Esophagus squamous epithelium (tissue), 5 donors: ENCODE results near the gene BRIP1. TPM values are rescaled to one million over a fixed set of nuclear protein-coding genes. Genes with fewer than 3 reads are reported as not detected.
"Not testable (repeated sequence)": the region's sequence is repeated elsewhere in the genome, so short reads cannot be mapped to it uniquely, and the experiment has no call there.

Experiments used
- DNase-seq: peaks from one replicate; lab custom pipeline; 2025; lab: John Stamatoyannopoulos, UW
- H3K27ac ChIP-seq, 4 donors: fragments of 200-600 bp; sonication (generic); one replicate each; pipeline ENCODE4 v1.5.1; 2016 to 2019; ENCODE audit warnings: mild to moderate bottlenecking in 1 of 4
- H3K27me3 ChIP-seq, 4 donors: fragments of 200-600 bp; sonication (generic); 1 replicate in 3 of 4; 2 replicates in 1 of 4; pipeline versions ENCODE4 v1.5.1 to v1.6.0; 2017 to 2021; ENCODE audit warnings: antibody characterized with exemption in 1 of 4
- H3K36me3 ChIP-seq, 3 donors: fragments of 200-600 bp; sonication (generic); one replicate each; pipeline ENCODE4 v1.5.1; 2016 to 2019
- H3K4me1 ChIP-seq, 3 donors: fragments of 200-600 bp; sonication (generic); one replicate each; pipeline ENCODE4 v1.5.1; 2017 to 2019
- H3K4me3 ChIP-seq, 4 donors: fragments of 200-600 bp; sonication (generic); 1 replicate in 3 of 4; 2 replicates in 1 of 4; pipeline ENCODE4 v1.5.1; 2016 to 2019; ENCODE audit warnings: mild to moderate bottlenecking in 2 of 4, moderate library complexity in 1 of 4
- H3K9me3 ChIP-seq, 3 donors: fragments of 200-600 bp; sonication (generic); one replicate each; pipeline ENCODE4 v1.5.1; 2016 to 2019
- POLR2A ChIP-seq, 4 donors: fragments of 450-650 bp; IDR thresholded peaks; one replicate each; pipeline ENCODE4 v1.6.1; 2017; ENCODE audit warnings: antibody characterized with exemption in 4 of 4, mild to moderate bottlenecking in 4 of 4, moderate library complexity in 3 of 4
- WGBS, 2 donors: methylation state at CpG; one replicate each; pipeline ENCODE4 v1.1.5; 2018; 5-methylcytosine and 5-hydroxymethylcytosine counted together
- intact Hi-C: fragments of 100-400 bp; cut with DNase I; formaldehyde crosslinking; loops from one replicate; pipeline ENCODE4 v1.15.0; 2022
- total RNA-seq, 4 donors: library from RNA; depleted of rRNA; stranded (reverse); fragments of >200 nt; gene quantifications; one replicate each; pipeline ENCODE4 v1.1.0, GENCODE V29; 2016
- TF ChIP-seq, protein P1 (sequence below), 6 experiments: fragments of 450-650 bp in 4 of 6; fragments of 200-600 bp in 2 of 6; sonication (generic) in 2 of 6; IDR thresholded peaks; one replicate each; pipeline ENCODE4 v1.5.1; 2016 to 2019; ENCODE audit warnings: antibody characterized with exemption in 6 of 6, mild to moderate bottlenecking in 4 of 6, moderate library complexity in 4 of 6
- donor health status: DM: yes; HTN: yes; CAD: no.

The BRIP1 gene
- total RNA-seq, 4 donors from 2014 or later: 1.6 to 7.0 (median 3.2) TPM

DNA sequence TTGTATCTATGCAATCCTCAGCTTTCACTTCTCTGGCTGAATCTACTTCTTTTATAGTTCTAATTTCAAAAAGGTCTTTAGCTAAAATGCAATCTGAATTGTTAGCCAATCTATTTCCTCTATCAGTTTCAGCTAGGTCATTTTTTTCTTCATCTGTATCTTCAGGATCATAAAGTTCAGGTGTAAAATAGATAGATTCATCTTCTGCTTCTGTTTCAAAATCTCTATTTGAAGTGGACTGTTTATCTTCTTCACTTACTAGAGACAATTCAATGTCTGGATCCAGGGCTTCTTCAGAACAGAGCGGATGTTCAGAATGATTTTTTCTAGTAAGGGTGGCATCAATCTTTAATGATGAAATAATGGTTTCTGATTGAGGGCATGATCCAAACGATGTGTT is 179.9 kb downstream of the BRIP1 start:
- intact Hi-C loops: no loop called here
- no peak for DNase-seq
- Histone ChIP-seq H3K4me1 (no peaks in the 10 kb centered on the region), H3K36me3 (no peaks in the 10 kb centered on the region), H3K9me3 (no peaks in the 10 kb centered on the region), H3K27ac (no peak overlapping the region), H3K4me3 (no peak overlapping the region), H3K27me3 (no peaks in the 10 kb centered on the region)
- TF ChIP-seq POLR2A (IDR thresholded peaks at IDR 0.05): no peak
- TF ChIP-seq, protein P1, sequence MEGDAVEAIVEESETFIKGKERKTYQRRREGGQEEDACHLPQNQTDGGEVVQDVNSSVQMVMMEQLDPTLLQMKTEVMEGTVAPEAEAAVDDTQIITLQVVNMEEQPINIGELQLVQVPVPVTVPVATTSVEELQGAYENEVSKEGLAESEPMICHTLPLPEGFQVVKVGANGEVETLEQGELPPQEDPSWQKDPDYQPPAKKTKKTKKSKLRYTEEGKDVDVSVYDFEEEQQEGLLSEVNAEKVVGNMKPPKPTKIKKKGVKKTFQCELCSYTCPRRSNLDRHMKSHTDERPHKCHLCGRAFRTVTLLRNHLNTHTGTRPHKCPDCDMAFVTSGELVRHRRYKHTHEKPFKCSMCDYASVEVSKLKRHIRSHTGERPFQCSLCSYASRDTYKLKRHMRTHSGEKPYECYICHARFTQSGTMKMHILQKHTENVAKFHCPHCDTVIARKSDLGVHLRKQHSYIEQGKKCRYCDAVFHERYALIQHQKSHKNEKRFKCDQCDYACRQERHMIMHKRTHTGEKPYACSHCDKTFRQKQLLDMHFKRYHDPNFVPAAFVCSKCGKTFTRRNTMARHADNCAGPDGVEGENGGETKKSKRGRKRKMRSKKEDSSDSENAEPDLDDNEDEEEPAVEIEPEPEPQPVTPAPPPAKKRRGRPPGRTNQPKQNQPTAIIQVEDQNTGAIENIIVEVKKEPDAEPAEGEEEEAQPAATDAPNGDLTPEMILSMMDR (IDR thresholded peaks at IDR 0.05): no peak
- 94 to 100% methylated on average over 2 of the region's 2 CpGs for WGBS, 2 donors

DNA sequence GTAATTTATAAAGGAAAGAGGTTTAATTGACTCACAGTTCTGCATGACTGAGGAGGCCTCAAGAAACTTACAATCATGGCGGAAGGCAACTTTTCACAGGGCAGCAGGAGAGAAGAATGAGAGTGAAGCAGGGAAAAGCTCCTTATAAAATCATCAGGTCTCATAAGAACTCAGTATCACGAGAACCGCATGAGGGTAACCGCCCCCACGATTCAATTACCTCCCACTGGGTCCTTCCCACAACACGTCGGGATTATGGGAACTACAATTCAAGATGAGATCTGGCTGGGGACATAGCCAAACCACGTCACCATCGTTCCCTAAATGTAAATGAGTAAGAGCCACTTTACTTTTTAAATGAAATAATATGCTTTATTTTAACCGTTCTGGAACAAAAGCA is 182.4 kb downstream of the BRIP1 start:
- Histone ChIP-seq H3K4me3 (no peak overlapping the region), H3K36me3 (no peaks in the 10 kb centered on the region), H3K4me1 (no peaks in the 10 kb centered on the region), H3K27me3 (no peaks in the 10 kb centered on the region), H3K27ac (no peak overlapping the region), H3K9me3 (no peaks in the 10 kb centered on the region)
- intact Hi-C loops: no loop called here
- TF ChIP-seq, protein P1 (IDR thresholded peaks at IDR 0.05): no peak
- no peak for TF ChIP-seq POLR2A (IDR thresholded peaks at IDR 0.05)
- DNase-seq: no peak
- WGBS, 2 donors: 94 to 96% methylated on average over 10 of the region's 10 CpGs

DNA sequence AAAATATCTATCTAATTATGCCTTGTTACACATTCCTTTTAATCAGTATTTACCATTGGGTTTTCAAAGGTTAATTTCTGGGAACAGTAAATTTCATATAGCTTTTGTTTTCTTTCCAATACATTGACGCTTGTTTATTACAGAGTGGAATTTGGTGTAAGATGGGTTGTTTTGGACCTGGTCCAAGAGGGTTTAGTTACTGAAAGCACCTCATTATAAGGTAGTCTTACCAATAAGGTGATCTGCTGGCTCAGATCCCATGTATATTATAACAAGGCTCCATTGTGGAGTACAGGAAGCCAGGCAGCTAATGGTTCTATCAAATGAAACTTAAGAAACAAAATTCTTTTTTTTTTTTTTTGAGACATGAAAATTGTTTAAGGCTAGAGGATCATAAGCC is 185.0 kb downstream of the BRIP1 start:
- WGBS, 2 donors: 83 to 88% methylated on average over 1 of the region's 1 CpG
- DNase-seq: no peak
- Histone ChIP-seq H3K27me3 (no peaks in the 10 kb centered on the region), H3K4me1 (peaks cover 0 to 3% (median 0%) of the 10 kb centered on the region in 3 donors), H3K4me3 (no peak overlapping the region), H3K27ac (no peak overlapping the region), H3K36me3 (no peaks in the 10 kb centered on the region), H3K9me3 (no peaks in the 10 kb centered on the region)
- intact Hi-C loops: no loop called here
- TF ChIP-seq, protein P1 (IDR thresholded peaks at IDR 0.05): no peak
- TF ChIP-seq POLR2A (IDR thresholded peaks at IDR 0.05): no peak

DNA sequence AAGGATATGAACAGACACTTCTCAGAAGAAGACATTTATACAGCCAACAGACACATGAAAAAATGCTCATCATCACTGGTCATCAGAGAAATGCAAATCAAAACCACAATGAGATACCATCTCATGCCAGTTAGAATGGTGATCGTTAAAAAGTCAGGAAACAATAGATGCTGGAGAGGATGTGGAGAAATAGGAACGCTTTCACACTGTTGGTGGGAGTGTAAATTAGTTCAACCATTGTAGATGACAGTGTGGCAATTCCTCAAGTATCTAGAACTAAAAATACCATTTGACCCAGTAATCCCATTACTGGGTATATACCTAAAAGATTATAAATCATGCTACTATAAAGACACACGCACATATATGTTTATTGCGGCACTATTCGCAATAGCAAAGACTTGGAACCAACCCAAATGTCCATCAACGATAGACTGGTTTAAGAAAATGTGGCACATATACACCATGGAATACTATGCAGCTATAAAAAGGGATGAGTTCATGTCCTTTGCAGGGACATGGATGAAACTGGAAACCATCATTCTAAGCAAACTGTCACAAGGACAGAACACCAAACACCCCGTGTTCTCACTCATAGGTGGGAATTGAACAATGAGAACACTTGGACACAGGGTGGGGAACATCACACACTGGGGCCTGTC is 186.0 kb downstream of the BRIP1 start:
- H3K36me3 ChIP-seq, H3K4me1 ChIP-seq, DNase-seq, H3K4me3 ChIP-seq, intact Hi-C loops, H3K9me3 ChIP-seq, H3K27me3 ChIP-seq, H3K27ac ChIP-seq: not testable (repeated sequence)
- WGBS, 2 donors: 82 to 89% methylated on average over 7 of the region's 7 CpGs

DNA sequence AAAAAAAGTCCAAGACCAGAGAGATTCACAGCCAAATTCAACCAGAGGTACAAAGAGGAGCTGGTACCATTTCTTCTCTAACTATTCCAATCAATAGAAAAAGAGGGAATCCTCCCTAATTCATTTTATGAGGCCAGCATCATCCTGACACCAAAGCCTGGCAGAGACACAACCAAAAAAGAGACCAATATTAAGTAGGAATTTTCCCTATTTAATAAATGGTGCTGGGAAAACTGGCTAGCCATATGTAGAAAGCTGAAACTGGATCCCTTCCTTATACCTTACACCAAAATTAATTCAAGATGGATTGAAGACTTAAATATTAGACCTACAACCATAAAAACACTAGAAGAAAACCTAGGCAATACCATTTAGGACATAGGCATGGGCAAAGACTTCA is 186.8 kb downstream of the BRIP1 start:
- H3K9me3 ChIP-seq, H3K27ac ChIP-seq, H3K4me3 ChIP-seq, H3K27me3 ChIP-seq, DNase-seq, H3K36me3 ChIP-seq, H3K4me1 ChIP-seq, intact Hi-C loops: not testable (repeated sequence)

DNA sequence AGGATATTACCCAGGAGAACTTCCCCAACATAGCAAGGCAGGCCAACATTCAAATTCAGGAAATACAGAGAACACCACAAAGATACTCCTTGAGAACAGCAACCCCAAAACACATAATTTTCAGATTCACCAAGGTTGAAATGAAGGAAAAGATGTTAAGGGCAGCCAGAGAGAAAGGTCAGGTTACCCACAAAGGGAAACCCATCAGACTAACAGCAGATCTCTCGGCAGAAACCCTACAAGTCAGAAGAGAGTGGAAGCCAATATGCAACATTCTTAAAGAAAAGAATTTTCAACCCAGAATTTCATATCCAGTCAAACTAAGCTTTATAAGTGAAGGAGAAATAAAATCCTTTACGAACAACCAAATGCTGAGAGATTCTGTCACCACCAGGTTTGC is 188.7 kb downstream of the BRIP1 start:
- H3K9me3 ChIP-seq, H3K4me3 ChIP-seq, H3K27ac ChIP-seq, H3K36me3 ChIP-seq, H3K27me3 ChIP-seq, DNase-seq, intact Hi-C loops, H3K4me1 ChIP-seq: not testable (repeated sequence)
- WGBS, 2 donors: 91 to 93% methylated on average over 2 of the region's 2 CpGs

DNA sequence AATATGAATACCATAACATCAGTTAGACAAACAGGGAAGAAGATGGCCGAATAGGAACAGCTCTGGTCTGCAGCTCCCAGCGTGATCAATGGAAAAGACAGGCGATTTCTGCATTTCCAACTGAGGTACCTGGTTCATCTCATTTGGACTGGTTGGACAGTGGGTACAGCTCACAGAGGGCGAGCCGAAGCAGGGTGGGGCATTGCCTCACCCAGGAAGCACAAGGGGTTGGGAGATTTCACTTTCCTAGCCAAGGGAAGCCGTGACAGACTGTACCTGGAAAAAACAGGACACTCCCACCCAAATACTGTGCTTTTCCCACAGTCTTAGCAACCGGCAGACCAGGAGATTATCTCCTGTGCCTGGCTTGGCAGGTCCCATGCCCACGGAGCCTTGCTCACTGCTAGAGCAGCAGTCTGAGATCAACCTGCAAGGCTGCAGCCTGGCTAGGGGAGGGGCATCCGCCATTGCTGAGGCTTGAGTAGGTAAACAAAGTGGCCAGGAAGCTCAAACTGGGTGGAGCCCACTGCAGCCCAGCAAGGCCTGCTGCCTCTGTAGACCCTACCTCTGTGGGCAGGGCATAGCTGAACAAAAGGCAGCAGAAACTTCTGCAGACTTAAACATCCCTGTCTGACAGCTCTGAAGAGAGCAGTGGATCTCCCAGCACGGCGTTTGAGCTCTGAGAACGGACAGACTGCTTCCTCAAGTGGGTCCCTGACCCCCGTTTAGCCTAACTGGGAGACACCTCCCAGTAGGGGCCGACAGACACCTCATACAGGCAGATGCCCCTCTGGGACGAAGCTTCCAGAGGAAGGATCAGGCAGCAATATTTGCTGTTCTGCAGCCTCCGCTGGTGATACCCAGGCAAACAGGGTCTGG is 190.1 kb downstream of the BRIP1 start:
- H3K4me3 ChIP-seq, H3K9me3 ChIP-seq, H3K27me3 ChIP-seq, H3K36me3 ChIP-seq, intact Hi-C loops, H3K4me1 ChIP-seq, DNase-seq: not testable (repeated sequence)
- H3K27ac ChIP-seq: peak overlapping the region in 3 of 4 donors; percentile 16 to 52 (median 29)
- WGBS, 2 donors: 74 to 76% methylated on average over 7 to 11 of the region's 16 CpGs
